PFSK-1 (cell line): ENCODE data around the gene TCF3.

Experiments
- FOXP2 ChIP-seq: optimal IDR thresholded peaks from 2 replicates; pipeline ENCODE3; 2011; ENCODE audit warnings: borderline replicate concordance, control low read depth, inconsistent platforms; ENCODE audit not compliant: insufficient read depth; ENCODE audit errors: extremely low read length, extremely low read depth
- POLR2AphosphoS5 ChIP-seq: IDR thresholded peaks from 2 replicates; pipeline ENCODE4 v1.6.1; 2012; ENCODE audit warnings: low read depth, mild to moderate bottlenecking, control low read depth, low read length, moderate library complexity
- SIN3A ChIP-seq: IDR thresholded peaks from 2 replicates; pipeline ENCODE4 v1.6.1; 2012; ENCODE audit warnings: mild to moderate bottlenecking, low read length, moderate library complexity, borderline replicate concordance; ENCODE audit not compliant: insufficient read depth
- TAF1 ChIP-seq: IDR thresholded peaks from 2 replicates; pipeline ENCODE4 v1.6.1; 2012; ENCODE audit warnings: low read length, control low read depth, borderline replicate concordance; ENCODE audit not compliant: insufficient read depth
- TF ChIP-seq, protein P1 (sequence below), 2 experiments: IDR thresholded peaks; 2 replicates each; pipeline versions ENCODE4 v1.6.1 to v1.8.0; 2011 to 2012; ENCODE audit warnings: low read depth in 2 of 2, low read length in 2 of 2, control low read depth in 1 of 2, inconsistent platforms in 1 of 2, mild to moderate bottlenecking in 1 of 2, moderate library complexity in 1 of 2; ENCODE audit not compliant: insufficient read depth in 1 of 2

TCF3 gene

GRCh38 chr19:1563251-1563650, 89.2 kb downstream of the TCF3 start:
- no peak for TF ChIP-seq TAF1
- TF ChIP-seq, protein P1, sequence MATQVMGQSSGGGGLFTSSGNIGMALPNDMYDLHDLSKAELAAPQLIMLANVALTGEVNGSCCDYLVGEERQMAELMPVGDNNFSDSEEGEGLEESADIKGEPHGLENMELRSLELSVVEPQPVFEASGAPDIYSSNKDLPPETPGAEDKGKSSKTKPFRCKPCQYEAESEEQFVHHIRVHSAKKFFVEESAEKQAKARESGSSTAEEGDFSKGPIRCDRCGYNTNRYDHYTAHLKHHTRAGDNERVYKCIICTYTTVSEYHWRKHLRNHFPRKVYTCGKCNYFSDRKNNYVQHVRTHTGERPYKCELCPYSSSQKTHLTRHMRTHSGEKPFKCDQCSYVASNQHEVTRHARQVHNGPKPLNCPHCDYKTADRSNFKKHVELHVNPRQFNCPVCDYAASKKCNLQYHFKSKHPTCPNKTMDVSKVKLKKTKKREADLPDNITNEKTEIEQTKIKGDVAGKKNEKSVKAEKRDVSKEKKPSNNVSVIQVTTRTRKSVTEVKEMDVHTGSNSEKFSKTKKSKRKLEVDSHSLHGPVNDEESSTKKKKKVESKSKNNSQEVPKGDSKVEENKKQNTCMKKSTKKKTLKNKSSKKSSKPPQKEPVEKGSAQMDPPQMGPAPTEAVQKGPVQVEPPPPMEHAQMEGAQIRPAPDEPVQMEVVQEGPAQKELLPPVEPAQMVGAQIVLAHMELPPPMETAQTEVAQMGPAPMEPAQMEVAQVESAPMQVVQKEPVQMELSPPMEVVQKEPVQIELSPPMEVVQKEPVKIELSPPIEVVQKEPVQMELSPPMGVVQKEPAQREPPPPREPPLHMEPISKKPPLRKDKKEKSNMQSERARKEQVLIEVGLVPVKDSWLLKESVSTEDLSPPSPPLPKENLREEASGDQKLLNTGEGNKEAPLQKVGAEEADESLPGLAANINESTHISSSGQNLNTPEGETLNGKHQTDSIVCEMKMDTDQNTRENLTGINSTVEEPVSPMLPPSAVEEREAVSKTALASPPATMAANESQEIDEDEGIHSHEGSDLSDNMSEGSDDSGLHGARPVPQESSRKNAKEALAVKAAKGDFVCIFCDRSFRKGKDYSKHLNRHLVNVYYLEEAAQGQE (IDR thresholded peaks at IDR 0.05; ENCODE audit: insufficient read depth in 1 of 2, low read depth in 2 of 2, low read length in 2 of 2) = no peak
- no peak for TF ChIP-seq SIN3A
- no peak for TF ChIP-seq FOXP2
- TF ChIP-seq POLR2AphosphoS5 = no peak

DNA sequence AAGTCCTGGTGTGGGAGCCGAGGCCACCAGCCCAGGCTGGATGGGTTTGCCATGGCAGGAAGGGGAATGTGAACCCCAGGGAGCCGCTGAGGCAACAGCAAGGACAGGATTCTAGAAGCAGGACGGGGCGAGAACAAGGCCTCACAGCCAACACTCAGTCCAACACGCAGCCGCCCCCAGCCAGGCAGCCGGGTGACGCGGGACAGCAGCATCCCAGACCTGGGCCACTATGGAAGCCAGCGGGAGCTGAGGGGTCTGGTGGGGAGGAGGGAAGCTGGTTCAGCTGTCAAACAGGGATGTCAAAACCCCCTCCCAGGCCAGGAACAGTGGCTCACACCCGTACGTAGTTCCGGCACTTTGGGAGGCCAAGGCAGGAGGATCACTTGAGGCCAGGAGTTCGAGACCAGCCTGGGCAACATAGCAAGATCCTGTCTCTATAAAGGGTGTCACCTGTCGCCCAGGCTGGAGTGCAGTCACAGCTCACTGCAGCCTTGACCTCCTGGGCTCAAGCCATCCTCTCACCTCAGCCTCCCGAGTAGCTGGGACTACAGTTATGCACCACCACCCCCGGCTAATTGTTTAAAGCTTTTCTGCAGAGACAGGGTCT, 91.1 kb downstream of the TCF3 start:
- TF ChIP-seq, protein P1 (IDR thresholded peaks at IDR 0.05; ENCODE audit: insufficient read depth in 1 of 2, low read depth in 2 of 2, low read length in 2 of 2) = no peak
- TF ChIP-seq POLR2AphosphoS5 (no peak), FOXP2 (no peak), TAF1 (no peak), SIN3A (no peak)

- TF ChIP-seq SIN3A (no peak), TAF1 (no peak), FOXP2 (no peak), POLR2AphosphoS5 (no peak)
- TF ChIP-seq, protein P1 (IDR thresholded peaks at IDR 0.05; ENCODE audit: insufficient read depth in 1 of 2, low read depth in 2 of 2, low read length in 2 of 2) = no peak
Measured at GRCh38 chr19:1560286-1560882, 92.0 kb downstream of the TCF3 start.
